ENCODE results near the gene FSTL1.

DNA sequence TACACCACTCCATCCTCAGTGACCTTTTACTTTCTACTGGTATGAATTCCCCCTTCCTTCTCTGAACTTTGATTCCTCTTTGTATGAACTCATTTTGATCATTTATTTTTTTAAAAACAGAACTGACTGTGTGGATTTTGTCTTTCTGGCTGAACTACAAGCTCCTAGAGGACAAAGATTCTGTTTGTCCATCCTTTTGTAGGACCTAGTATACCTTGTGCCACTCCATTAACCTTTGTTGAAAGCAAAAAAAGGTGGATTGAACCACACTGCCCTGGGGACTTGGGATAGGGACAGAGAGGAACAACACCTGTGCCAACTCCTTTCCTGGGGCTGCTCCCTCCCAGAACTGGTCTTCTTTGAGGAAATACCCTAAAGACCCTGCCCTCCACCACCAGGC lies 23.6 kb downstream of the FSTL1 start:
- TF ChIP-seq, protein P1, sequence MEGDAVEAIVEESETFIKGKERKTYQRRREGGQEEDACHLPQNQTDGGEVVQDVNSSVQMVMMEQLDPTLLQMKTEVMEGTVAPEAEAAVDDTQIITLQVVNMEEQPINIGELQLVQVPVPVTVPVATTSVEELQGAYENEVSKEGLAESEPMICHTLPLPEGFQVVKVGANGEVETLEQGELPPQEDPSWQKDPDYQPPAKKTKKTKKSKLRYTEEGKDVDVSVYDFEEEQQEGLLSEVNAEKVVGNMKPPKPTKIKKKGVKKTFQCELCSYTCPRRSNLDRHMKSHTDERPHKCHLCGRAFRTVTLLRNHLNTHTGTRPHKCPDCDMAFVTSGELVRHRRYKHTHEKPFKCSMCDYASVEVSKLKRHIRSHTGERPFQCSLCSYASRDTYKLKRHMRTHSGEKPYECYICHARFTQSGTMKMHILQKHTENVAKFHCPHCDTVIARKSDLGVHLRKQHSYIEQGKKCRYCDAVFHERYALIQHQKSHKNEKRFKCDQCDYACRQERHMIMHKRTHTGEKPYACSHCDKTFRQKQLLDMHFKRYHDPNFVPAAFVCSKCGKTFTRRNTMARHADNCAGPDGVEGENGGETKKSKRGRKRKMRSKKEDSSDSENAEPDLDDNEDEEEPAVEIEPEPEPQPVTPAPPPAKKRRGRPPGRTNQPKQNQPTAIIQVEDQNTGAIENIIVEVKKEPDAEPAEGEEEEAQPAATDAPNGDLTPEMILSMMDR (IDR thresholded peaks at IDR 0.05), result no peak
- TF ChIP-seq, protein P2, sequence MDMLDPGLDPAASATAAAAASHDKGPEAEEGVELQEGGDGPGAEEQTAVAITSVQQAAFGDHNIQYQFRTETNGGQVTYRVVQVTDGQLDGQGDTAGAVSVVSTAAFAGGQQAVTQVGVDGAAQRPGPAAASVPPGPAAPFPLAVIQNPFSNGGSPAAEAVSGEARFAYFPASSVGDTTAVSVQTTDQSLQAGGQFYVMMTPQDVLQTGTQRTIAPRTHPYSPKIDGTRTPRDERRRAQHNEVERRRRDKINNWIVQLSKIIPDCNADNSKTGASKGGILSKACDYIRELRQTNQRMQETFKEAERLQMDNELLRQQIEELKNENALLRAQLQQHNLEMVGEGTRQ (IDR thresholded peaks at IDR 0.05; ENCODE audit: borderline replicate concordance, low read depth, low read length), result no peak
- TF ChIP-seq RXRA (IDR thresholded peaks at IDR 0.05; ENCODE audit: borderline replicate concordance, low read depth) (no peak), POLR2AphosphoS5 (IDR thresholded peaks at IDR 0.05; ENCODE audit: low read depth, low read length) (no peak; the same call in 1 of the 2 replicates), EZH2phosphoT487 (IDR thresholded peaks at IDR 0.05; ENCODE audit: borderline replicate concordance, low read depth) (no peak), TAF1 (IDR thresholded peaks at IDR 0.05; ENCODE audit: borderline replicate concordance, low read depth, low read length) (no peak), RFX5 (IDR thresholded peaks at IDR 0.05; ENCODE audit: low read length) (no peak), YY1 (IDR thresholded peaks at IDR 0.05; ENCODE audit: low read depth) (no peak), SMC3 (IDR thresholded peaks at IDR 0.05; ENCODE audit: low read depth, low read length) (no peak)
- TF ChIP-seq, protein P3, sequence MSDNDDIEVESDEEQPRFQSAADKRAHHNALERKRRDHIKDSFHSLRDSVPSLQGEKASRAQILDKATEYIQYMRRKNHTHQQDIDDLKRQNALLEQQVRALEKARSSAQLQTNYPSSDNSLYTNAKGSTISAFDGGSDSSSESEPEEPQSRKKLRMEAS (IDR thresholded peaks at IDR 0.05; ENCODE audit: low read depth), result no peak

Measured in SK-N-SH (cell line).